Breast epithelium (tissue), 4 donors: ENCODE measurements around the gene TDRD10. TPM values are rescaled to one million over a fixed set of nuclear protein-coding genes. Genes with fewer than 3 reads are reported as not detected.

Source experiments
- DNase-seq, 2 donors: peaks; one replicate each; pipeline ENCODE4 v3.0.0-alpha.2; 2019; ENCODE audit warnings: low spot score in 2 of 2
- H3K27ac ChIP-seq, 2 donors: fragments of 200-600 bp; sonication (generic) in 1 of 2; one replicate each; pipeline ENCODE4 v1.5.1; 2016 to 2019; ENCODE audit warnings: mild to moderate bottlenecking in 1 of 2
- H3K27me3 ChIP-seq, 2 donors: fragments of 200-600 bp; sonication (generic) in 1 of 2; one replicate each; pipeline versions ENCODE4 v1.5.1 to v1.6.0; 2017 to 2019; ENCODE audit warnings: control low read depth in 1 of 2, mild to moderate bottlenecking in 1 of 2
- H3K36me3 ChIP-seq: fragments of 200-600 bp; one replicate; pipeline ENCODE4 v1.5.1; 2019
- H3K4me1 ChIP-seq, 2 donors: fragments of 200-600 bp; sonication (generic); one replicate each; pipeline ENCODE4 v1.5.1; 2016 to 2019; ENCODE audit warnings: control low read depth in 1 of 2
- H3K4me3 ChIP-seq, 3 donors: fragments of 200-600 bp; sonication (generic); 1 replicate in 2 of 3; 2 replicates in 1 of 3; pipeline ENCODE4 v1.5.1; 2016 to 2019; ENCODE audit warnings: mild to moderate bottlenecking in 3 of 3, moderate library complexity in 2 of 3
- H3K9me3 ChIP-seq, 2 donors: fragments of 200-600 bp; sonication (generic) in 1 of 2; one replicate each; pipeline ENCODE4 v1.5.1; 2016 to 2019; ENCODE audit warnings: control low read depth in 1 of 2
- CTCF ChIP-seq, 3 donors: fragments of 450-650 bp; IDR thresholded peaks; one replicate each; pipeline ENCODE4 v1.5.1; 2016 to 2017; ENCODE audit warnings: antibody characterized with exemption in 3 of 3, mild to moderate bottlenecking in 3 of 3, moderate library complexity in 3 of 3
- POLR2A ChIP-seq: fragments of 450-650 bp; IDR thresholded peaks from one replicate; pipeline ENCODE4 v1.6.1; 2016; ENCODE audit warnings: antibody characterized with exemption, mild to moderate bottlenecking, moderate library complexity
- POLR2AphosphoS5 ChIP-seq, 3 donors: sonication (generic); formaldehyde crosslinking; IDR thresholded peaks; one replicate each; pipeline ENCODE4 v1.6.1; 2017; ENCODE audit warnings: antibody characterized with exemption in 3 of 3
- intact Hi-C: fragments of 100-400 bp; cut with DNase I; formaldehyde crosslinking; loops from one replicate; pipeline ENCODE4 v1.15.1; 2023; ENCODE audit warnings: low total_unique reads
- total RNA-seq, 3 donors: library from RNA; depleted of rRNA; stranded (reverse); fragments of >200 nt; gene quantifications; one replicate each; pipeline ENCODE4 v1.1.0, GENCODE V29; 2016

TDRD10 gene
- total RNA-seq, 3 donors from 2014 or later: 2.9 to 5.6 (median 5.6) TPM

DNA sequence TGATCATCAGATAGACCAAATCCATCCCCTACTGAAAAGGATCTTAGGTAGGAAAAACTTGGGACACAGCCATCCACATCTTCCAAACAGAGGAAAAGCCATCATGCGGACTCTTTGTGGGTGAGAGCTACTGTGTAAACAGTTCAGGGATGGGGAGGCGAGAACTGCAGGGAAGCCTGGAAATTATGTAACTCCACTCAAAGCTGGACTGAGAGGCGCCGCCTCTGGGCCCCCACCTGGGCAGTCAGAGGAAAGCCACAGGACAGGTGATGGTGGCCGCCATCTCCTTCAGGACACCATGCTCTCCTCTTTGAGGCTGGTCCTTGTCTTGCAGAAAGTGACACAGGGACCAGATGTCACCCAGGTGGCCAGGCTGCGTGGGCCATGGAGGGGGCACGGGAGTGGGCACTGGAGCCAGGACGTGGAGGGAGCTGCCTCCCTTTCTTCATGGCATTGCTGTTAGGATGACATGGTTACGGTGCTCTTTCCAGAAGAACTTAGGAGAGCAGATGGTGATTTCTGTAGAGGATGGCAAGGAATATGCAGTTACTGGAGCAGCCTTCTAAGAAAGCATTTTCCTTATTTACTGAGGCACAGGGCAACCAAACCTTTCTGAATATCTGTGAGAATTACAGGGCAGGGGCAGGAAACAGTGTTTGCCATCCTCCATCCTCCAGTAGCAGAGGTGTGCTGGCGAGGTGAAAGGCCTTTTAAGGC is 32.0 kb upstream of the TDRD10 start:
- intact Hi-C loops: no loop called here
- Histone ChIP-seq H3K9me3 (no peaks in the 10 kb centered on the region), H3K4me1 (no peaks in the 10 kb centered on the region), H3K36me3 (no peaks in the 10 kb centered on the region), H3K27me3 (no peaks in the 10 kb centered on the region), H3K27ac (no peak overlapping the region), H3K4me3 (no peak overlapping the region)
- no peak for DNase-seq
- no peak for TF ChIP-seq POLR2A

DNA sequence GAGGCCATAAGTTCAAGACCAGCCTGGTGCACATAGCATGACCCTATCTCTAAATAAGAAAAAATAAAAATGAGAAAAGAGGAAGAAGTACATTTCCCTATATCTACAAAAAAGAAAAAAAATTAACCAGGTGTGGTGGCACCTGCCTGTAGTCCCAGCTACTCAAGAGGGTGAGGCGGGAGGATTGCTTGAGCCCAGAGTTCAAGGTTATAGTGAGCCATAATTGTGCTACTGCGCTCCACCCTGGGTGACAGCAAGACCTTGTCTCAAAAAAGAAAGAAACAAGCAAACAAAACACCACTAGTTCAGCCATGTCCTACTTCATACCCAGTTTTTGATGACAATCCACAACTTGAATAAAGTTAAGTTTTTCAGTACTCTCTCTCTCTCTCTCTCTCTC is 30.7 kb upstream of the TDRD10 start:
- intact Hi-C loops: no loop called here
- Histone ChIP-seq H3K4me1 (no peaks in the 10 kb centered on the region), H3K27ac (no peak overlapping the region), H3K36me3 (no peaks in the 10 kb centered on the region), H3K9me3 (no peaks in the 10 kb centered on the region), H3K4me3 (no peak overlapping the region), H3K27me3 (no peaks in the 10 kb centered on the region)
- DNase-seq: no peak
- TF ChIP-seq CTCF (IDR thresholded peaks at IDR 0.05) (no peak), POLR2AphosphoS5 (IDR thresholded peaks at IDR 0.05) (no peak), POLR2A (no peak)

GRCh38 chr1:154474802-154475201 is 27.2 kb upstream of the TDRD10 start:
- TF ChIP-seq POLR2A (no peak), POLR2AphosphoS5 (IDR thresholded peaks at IDR 0.05) (no peak), CTCF (IDR thresholded peaks at IDR 0.05) (no peak)
- Histone ChIP-seq H3K9me3 (no peaks in the 10 kb centered on the region), H3K4me3 (no peak overlapping the region), H3K27me3 (no peaks in the 10 kb centered on the region), H3K4me1 (no peaks in the 10 kb centered on the region), H3K36me3 (no peaks in the 10 kb centered on the region), H3K27ac (no peak overlapping the region)
- no peak for DNase-seq
- intact Hi-C loops: no loop called here

GRCh38 chr1:154476791-154477190 is 25.2 kb upstream of the TDRD10 start:
- no peak overlapping the region for H3K4me3 ChIP-seq
- no peaks in the 10 kb centered on the region for H3K4me1 ChIP-seq
- H3K9me3 ChIP-seq: no peaks in the 10 kb centered on the region
- DNase-seq: no peak
- no peaks in the 10 kb centered on the region for H3K36me3 ChIP-seq
- no peaks in the 10 kb centered on the region for H3K27me3 ChIP-seq
- intact Hi-C loops: no loop called here
- H3K27ac ChIP-seq: no peak overlapping the region
- TF ChIP-seq CTCF (IDR thresholded peaks at IDR 0.05) (no peak), POLR2A (no peak), POLR2AphosphoS5 (IDR thresholded peaks at IDR 0.05) (no peak)

GRCh38 chr1:154478013-154478412 is 24.0 kb upstream of the TDRD10 start:
- Histone ChIP-seq H3K9me3 (no peaks in the 10 kb centered on the region), H3K4me3 (no peak overlapping the region), H3K27me3 (no peaks in the 10 kb centered on the region), H3K4me1 (no peaks in the 10 kb centered on the region), H3K27ac (no peak overlapping the region), H3K36me3 (no peaks in the 10 kb centered on the region)
- intact Hi-C loops: no loop called here
- DNase-seq: no peak
- TF ChIP-seq CTCF (IDR thresholded peaks at IDR 0.05) (no peak), POLR2AphosphoS5 (IDR thresholded peaks at IDR 0.05) (no peak), POLR2A (no peak)

GRCh38 chr1:154478639-154479038 is 23.4 kb upstream of the TDRD10 start:
- TF ChIP-seq POLR2AphosphoS5 (IDR thresholded peaks at IDR 0.05): no peak

More at GRCh38 chr1:154478639-154479038, 23.4 kb upstream of the TDRD10 start:
- DNase-seq: no peak
- no peak overlapping the region for H3K4me3 ChIP-seq
- H3K27me3 ChIP-seq: no peaks in the 10 kb centered on the region
- H3K9me3 ChIP-seq: no peaks in the 10 kb centered on the region
- H3K36me3 ChIP-seq: no peaks in the 10 kb centered on the region
- H3K27ac ChIP-seq: no peak overlapping the region
- intact Hi-C loops: no loop called here
- H3K4me1 ChIP-seq: no peaks in the 10 kb centered on the region
